GM18499 (cell line): ENCODE measurements around the gene ZNF19.

Experiments
- ATAC-seq: cut with Tn5 transposase; IDR thresholded peaks from one replicate; pipeline ENCODE4 v1.9.1; 2021; ENCODE audit warnings: moderate number of reproducible peaks; ENCODE audit not compliant: insufficient read depth, unreplicated experiment

The ZNF19 gene

DNA sequence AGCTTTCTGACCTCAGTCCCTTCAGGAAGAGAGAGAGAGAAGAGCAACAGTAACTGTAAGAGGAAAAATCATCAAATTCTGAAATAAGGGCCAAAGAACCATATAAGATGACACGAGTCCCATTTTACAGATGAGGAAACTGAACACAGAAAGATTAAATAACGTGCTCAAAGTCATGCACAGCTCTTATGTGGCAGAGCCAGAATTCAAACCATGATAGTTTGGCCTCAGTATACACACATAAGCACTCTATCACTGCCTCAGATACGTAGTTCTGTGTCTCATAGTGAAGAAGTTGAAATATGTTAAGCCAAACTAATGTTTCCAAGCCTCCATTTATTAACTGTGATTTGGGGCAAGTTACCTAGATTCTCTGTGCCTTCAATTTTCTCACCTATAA is 1.9 kb upstream of the ZNF19 start:
- no peak for ATAC-seq

DNA sequence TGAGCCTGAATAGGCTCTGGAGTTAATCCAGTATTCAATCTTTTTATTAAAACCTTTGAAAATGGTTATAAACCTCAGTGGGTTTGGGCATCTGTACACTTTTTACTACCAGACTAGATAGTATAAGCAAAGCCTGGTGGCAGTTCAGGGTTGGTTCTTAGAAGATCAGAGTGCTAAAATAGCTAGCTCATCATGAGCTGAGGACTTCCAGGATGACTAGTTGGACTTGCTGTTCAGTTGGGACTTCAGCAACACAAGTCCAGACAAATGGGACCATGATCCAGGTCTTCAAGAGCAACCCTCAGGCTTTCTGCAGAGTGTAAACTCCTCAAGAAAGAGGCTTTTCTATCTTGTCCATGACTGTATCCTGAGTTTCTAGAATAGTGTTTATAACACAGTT is 1.2 kb upstream of the ZNF19 start:
- ATAC-seq, result no peak

DNA sequence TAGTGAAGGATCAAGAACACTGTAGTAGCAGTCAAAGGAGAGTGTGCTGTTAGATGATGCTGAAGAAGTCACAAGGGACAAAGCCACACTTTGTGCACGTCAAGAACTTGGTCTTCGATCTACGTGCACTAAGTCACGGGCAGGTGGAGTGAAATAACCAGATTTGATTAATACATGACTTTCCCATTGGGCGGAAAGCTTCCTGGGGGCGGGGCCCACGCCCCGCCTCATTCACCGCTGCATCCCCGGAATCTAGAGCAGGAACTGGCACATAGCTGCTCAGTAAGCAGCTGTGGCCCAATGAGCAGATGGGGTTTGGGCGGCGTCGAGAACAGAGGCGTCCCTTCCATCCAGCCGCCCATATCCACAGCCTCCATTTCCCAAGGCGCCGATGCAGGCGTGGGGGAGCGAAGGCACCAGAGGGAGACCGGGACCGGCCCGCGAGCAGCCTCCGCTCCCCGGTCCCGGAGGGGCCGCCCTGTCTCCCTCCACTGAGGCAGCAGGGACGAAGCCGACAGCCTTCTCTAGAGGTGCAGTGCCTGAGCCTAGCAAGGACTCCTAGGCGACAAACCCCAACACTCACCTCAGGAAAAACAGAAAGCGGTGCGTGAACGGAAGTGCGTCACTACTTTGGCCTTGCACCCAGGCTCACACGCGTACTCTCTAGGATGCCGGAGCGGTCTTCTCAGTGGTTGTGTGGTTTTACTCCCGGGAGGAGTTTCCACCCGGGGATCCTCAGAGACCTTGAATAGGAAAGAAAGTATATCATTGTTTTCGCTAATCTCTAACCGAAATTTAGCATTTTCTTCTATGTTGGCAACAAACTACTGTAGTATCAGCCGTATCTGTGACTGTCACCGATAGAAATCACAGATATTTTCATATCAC is 4.9 kb downstream of the ZNF19 start:
- peak; percentile 61 for ATAC-seq

DNA sequence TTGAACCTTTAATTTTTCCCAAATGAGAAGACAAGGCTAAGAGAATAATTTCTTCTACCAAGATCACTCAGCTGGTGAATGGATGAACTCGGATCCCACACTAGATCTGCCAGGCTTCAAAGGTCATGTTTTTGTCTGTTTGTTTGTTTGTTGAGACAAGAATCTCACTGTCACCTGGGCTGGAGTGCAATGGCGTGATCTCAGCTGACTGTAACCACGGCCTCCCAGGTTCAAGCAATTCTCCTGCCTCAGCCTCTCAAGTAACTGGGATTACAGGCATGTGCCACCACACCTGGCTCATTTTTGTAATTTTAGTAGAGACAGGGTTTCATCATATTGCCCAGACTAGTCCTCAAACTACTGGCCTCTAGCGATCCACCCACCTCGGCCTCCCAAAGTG is 6.6 kb downstream of the ZNF19 start:
- no peak for ATAC-seq

DNA sequence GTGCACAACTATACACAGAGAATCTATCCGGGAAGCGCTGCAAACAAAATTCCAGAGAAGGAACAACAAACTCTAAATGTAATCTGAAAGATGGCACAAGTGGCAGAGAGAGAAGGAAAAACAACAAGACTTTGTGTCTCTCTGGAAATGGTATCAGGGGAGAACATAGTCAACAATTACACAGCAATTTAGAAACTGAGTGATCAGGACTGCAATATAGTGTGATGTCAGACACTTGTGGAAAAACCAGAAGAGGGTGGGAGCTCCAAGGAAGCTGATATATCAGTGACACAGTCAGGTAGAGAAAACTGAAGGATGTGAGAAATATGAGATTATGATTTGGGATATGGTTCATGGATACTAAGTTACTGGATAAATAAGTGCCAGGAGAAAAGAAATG is 8.2 kb downstream of the ZNF19 start:
- no peak for ATAC-seq

DNA sequence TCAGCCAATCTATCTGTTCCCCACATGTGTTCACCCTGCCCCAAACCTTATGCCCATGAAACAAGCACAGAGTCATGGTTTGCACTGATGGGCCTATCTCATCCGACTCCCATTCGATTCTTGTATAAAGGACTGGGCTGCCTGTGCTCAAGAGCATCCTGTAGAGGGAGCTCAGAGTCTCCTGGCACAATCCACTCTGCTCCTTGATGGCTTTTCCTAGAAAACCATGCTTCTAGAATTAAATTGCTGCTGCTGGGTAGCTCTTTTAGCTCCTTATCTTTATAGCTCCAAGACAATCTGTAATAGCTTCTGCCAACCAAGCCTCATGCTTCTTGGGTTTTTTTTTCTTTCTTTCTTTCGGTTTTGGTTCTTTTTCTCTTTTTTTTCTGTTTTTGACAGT is 9.7 kb downstream of the ZNF19 start:
- no peak for ATAC-seq

DNA sequence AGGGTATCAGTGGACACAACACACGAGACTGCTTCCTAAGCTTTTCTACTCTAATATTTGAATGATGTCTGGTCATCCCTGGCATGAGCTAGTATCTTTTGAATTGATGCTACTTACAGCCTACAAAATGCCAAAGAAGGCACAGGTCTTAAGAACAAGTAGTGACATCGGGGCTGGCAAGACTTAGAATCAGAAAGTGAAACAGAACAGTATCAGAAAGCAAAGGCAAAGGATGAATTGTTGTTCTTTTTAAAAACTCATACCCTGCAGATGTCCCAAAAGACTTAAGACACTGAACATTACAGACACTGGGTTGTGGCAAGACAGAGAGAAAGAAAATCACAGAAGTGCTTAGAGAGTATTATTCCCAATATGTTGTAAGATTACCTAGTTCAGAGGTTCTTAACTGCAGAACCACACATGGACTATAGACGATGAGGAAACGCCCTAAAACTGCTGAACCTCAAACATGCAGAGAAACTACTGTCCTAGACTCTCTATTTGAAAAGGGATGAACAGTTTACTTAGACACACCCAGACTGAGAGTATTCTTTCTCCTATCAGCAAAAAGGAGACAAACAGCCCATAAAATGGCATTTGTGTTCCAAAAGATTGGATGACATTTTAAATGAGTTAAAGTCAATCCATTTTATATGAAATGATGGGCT is 12.5 kb downstream of the ZNF19 start:
- no peak for ATAC-seq

DNA sequence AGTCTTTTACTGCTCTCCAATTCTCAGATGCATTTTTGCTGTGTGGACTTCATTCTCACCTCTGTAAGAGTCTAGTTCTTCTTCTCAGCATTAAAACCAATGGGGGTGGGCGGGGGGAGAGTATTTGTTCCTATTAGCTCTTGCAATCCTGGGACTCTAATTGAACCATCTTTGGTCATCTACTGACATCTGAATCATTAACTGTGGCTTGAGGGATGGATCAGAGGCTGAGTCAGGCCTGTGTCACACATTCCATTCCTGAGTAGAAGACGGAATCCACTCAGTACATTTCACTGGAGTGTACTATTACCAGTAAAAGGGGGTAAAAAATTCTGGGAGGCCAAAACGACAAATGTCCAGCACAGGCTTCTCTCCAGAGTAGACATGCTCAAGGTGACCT is 14.3 kb downstream of the ZNF19 start:
- ATAC-seq, result no peak

DNA sequence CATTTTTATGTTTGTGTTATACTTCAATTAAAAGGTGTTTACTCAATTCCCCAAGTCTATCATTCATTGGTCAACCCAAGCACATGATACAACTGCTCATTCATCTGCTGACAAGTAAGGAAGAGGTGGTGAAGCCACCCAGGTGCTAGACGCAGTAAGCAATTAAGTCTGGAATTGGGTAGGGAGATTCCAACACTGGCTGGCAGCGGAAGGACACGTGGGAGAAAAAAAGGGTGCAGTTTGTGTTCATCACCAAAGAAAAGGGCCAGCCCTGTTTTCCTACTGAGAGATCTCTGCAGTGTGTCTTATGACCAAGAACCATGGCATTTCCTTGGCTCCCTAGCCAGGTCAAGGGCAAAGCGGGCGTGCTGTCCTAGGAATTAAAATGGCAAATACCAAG is 15.2 kb downstream of the ZNF19 start:
- ATAC-seq, result no peak

DNA sequence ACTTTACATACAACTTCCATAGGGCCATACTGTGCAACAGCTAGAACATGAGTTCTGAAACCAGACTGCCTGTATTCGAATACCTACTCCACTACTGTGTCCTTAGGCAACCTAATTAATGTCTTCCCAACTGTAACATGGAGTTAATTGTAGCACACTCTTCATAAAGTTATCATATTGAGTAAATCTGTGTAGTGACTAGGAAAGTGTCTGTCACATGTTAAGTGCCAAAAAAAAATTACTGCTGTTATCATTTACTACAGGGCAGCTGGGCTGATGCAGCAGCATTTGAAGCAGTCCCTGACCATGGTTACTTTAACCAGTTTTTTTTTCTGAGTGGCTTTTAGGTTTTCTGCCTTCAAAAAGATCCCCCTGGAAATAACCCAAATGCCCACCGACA is 16.2 kb downstream of the ZNF19 start:
- no peak for ATAC-seq

DNA sequence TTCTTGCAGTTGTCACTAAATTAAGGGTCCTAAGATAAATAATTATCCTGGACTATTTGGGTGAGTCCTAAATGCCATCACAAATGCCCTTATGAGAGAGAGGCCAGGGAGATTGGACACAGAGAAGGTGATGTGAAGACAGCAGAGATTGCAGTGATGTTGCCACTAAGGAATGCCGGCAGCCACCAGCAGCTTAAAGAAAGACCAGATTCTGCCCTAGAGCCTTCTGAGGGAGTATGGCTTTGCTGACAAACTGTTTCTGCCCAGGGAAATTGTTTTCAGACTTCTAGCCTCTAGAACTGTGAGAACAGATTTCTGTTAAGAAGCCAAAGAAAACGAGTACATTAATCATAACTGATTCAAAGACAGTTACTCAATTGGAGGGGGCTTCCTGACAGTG is 17.1 kb downstream of the ZNF19 start:
- no peak for ATAC-seq

DNA sequence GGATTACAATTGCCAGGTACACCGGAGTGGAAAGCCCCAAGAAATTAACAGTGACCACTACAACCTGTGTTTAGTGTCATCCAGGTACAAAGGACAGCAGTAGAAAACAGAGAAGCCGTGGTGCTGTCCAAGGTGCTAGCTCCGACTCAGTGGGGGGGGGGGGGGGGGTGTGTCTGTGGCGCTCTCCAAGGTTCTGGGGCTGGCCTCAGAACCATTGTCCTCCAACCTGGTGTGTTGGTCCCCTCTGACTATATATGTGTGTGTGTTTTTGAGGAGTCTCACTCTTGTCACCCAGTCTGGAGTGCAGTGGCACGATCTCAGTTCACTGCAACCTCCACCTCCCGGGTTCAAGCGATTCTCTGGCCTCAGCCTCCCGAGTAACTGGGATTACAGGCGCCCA is 21.3 kb downstream of the ZNF19 start:
- ATAC-seq, result no peak

DNA sequence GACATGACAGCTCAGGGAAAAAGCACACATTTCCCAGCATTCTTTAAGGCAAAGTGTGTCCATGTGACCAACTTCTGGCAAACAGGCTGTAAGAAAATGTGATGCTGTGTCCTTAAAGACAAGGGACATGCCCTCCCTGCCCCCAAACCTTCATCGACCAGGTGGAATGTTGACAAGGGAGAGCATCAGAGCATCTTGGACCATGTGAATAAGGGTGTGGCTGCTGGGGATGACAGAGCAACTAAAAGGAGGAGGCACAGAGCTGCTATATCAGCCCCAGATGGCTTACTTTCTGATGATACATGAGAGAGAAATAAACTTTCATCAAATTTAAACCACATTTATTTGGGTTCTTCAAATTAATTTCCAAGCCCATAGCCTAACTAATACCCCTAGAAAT is 24.9 kb downstream of the ZNF19 start:
- ATAC-seq, result no peak

DNA sequence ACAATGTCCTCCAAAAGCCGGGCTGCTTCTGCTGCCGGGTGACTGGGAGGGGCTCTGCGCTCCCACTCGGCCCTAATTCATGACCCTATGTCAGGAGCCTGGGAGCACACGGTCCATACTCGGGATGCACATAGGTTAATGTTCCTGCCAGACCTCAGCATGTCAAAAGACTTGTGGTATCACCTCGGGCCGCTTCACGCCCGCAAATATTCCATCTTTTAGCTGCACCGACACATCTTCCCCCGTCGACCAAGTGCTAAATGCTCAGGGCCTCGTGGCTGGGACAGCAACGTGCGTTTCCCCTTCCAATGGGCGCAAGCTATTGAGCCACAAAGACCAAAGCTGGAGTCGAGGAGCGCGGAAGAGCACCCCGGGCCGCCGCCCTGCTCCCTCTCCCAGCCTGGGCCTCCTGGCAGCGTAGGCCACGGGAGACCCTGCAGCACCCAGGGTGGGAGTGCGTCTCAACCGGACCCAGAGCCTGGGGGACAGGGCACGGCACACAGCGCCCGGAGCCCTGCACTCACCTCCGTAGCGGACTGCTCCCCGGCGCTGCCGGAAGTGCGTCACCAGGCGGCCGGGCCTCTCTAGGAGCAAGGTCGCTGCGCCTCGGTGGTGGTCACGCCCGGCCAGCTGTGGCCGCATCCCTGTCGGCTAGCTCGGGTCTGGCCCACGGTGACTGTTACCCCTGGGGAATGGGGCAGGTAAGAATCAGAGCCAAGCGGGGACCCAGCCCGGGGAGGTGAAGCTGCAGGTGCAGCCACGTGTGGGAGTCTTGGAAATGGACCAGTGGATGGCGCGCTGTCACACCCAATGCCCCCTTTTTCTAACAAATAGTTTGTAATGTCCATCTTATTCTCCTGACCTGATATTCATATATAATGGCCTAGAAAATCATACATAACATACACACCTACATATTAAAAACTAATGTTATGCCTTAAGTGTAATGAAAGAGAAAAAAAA is 27.2 kb downstream of the ZNF19 start, which contains the start of gene ZNF23:
Gene ZNF23, minus strand, starts transcription at position 562 of the 963 bp plus-strand sequence. CDS start 5,451 bp downstream, outside the sequence.
- ATAC-seq, result peak; percentile 60

DNA sequence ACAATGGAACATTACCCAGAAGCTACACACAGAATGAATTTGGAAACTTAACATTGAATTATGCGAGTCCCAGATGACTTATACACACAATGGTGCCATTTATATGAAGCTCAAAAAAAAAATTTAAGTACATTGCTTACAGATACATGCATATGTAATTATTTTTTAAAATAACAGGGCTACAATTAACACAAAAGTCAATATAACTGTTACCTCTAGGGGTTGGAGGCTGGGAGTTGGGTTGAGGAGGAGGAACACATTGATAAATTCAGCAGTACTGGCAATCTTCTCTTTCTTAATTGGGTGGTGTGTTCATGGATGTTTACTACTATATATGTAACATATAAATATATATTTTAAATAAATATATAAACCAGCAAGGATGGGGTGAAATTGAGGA is 28.2 kb downstream of the ZNF19 start:
- ATAC-seq, result no peak

DNA sequence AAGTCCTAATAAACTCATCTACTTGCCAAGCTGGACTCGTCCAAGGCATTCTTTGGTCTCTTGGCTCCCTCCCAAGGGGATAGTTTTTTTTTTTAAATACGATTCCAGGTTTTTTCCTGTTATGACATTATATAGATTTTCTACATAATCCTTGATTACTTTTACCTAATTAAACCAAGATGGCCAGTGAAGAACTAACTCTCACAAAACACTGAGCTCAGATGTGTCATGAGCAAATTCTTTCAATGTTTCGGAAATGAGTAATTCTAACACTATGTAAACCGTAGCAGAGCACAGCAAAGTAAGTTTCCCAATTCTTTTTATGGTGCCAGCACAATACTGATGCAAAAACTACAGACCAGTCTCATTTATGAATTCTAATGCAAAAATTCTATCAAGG is 28.9 kb downstream of the ZNF19 start:
- no peak for ATAC-seq

DNA sequence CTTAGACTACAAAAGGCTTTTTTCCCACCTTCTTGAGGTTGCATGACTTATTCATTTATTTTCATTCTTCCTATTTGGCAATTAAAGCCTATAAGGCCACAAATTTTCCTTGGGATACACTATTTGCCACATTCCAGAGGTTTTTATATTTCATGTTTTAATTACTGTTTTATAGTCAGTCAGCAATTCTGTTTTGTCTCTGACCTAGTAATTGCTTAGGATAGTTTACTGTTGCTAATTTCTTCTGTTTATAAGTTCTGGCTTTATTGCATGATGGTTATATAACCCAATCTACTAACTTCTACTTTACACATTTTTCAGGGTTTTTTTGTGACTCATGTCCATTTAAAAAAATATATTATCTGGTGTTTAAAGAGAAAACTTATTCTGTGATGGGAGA is 29.6 kb downstream of the ZNF19 start:
- ATAC-seq, result no peak

DNA sequence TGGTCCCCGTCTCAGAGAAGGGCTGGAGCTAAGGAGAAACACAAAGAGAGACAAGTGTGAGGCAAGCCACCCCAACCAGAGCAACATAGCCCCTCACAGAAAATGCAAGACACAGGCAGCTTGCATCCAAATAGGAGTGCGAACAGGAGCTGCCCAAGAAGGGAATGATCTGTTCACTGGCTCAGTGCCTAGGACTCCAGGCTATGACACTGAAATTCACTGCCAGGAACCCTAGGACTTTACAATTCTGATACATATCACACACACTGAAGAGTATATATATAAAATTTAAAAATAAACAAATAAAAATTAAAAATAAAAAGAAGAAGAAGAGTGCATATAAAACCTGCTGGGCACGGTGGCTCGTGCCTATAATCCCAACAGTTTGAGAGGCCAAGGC is 32.3 kb downstream of the ZNF19 start:
- ATAC-seq, result no peak

DNA sequence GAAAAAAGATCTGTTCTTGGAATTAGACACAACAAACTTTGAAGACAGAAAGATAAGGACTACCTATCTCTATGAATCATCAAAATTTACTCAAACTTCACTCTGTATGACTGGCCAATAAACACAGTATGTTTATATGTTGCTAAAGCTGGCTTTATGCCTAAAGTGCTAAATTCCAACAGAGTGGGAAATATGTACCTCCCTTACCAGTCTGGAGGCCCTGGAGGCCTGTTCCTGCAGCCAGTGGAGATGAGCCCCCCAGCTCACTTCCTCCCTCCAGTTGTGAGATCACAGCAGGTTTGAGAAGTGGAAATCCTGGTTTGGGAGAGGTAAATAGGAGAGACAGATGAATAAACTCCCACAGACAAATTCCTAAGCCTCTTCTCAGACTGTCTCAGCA is 36.1 kb downstream of the ZNF19 start:
- no peak for ATAC-seq

DNA sequence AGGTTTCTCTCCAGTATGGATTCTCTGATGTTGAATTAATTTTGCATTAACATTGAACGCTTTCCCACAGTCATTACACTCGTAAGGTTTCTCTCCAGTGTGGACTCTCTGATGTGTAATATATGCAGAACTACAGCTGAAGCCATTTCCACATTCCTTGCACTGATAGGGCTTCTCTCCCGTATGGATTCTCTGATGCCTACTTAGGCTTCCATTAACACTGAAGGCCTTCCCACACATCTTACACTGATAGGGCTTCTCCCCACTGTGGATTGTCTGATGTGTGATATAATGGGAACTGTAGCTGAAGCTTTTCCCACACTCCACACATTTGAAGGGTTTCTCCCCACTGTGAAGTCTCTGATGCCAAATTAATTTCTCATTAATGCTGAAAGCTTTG is 40.1 kb downstream of the ZNF19 start:
- no peak for ATAC-seq
